Peyer's patch (tissue), 4 donors: ENCODE data around the gene CD247. TPM values are rescaled to one million over a fixed set of nuclear protein-coding genes. Genes with fewer than 3 reads are reported as not detected.

ENCODE experiments used
- DNase-seq, 3 donors: peaks; one replicate each; pipeline ENCODE4 v3.0.0-alpha.2; 2017 to 2019
- H3K27ac ChIP-seq, 4 donors: fragments of 200-600 bp; sonication (generic); one replicate each; pipeline ENCODE4 v1.5.1; 2016 to 2019
- H3K27me3 ChIP-seq, 2 donors: fragments of 200-600 bp; sonication (generic); one replicate each; pipeline ENCODE4 v1.5.1; 2019
- H3K36me3 ChIP-seq, 3 donors: fragments of 200-600 bp; sonication (generic); one replicate each; pipeline ENCODE4 v1.5.1; 2016 to 2019
- H3K4me1 ChIP-seq, 4 donors: fragments of 200-600 bp; sonication (generic); one replicate each; pipeline ENCODE4 v1.5.1; 2016 to 2019
- H3K4me3 ChIP-seq, 4 donors: fragments of 200-600 bp; sonication (generic); 1 replicate in 3 of 4; 2 replicates in 1 of 4; pipeline ENCODE4 v1.5.1; 2016 to 2019; ENCODE audit warnings: mild to moderate bottlenecking in 1 of 4
- H3K9me3 ChIP-seq, 4 donors: fragments of 200-600 bp; sonication (generic); one replicate each; pipeline ENCODE4 v1.5.1; 2016 to 2019; ENCODE audit warnings: mild to moderate bottlenecking in 1 of 4
- CTCF ChIP-seq, 6 experiments: fragments of 450-650 bp in 4 of 6; fragments of 200-600 bp in 2 of 6; sonication (generic) in 1 of 6; IDR thresholded peaks; one replicate each; pipeline ENCODE4 v1.5.1; 2017 to 2019; ENCODE audit warnings: antibody characterized with exemption in 6 of 6, mild to moderate bottlenecking in 3 of 6, moderate library complexity in 1 of 6
- POLR2A ChIP-seq, 2 donors: fragments of 450-650 bp; IDR thresholded peaks; one replicate each; pipeline ENCODE4 v1.5.1; 2017; ENCODE audit warnings: antibody characterized with exemption in 2 of 2, mild to moderate bottlenecking in 2 of 2, moderate library complexity in 2 of 2
- total RNA-seq, 4 donors: library from RNA; depleted of rRNA; stranded (reverse); fragments of >200 nt; gene quantifications; one replicate each; pipeline ENCODE4 v1.1.0, GENCODE V29; 2016

Gene CD247
- total RNA-seq, 4 donors from 2014 or later: 1.9 to 7.4 (median 3.9) TPM; not detected in 1

GRCh38 chr1:167467752-167468151 lies 50.6 kb downstream of the CD247 start:
- H3K4me1 ChIP-seq: no peaks in the 10 kb centered on the region
- no peaks in the 10 kb centered on the region for H3K9me3 ChIP-seq
- H3K36me3 ChIP-seq: no peaks in the 10 kb centered on the region
- no peak overlapping the region for H3K4me3 ChIP-seq
- TF ChIP-seq CTCF (IDR thresholded peaks at IDR 0.05): no peak
- TF ChIP-seq POLR2A (IDR thresholded peaks at IDR 0.05): no peak
- no peaks in the 10 kb centered on the region for H3K27me3 ChIP-seq
- no peak overlapping the region for H3K27ac ChIP-seq
- no peak for DNase-seq

- no peaks in the 10 kb centered on the region for H3K27me3 ChIP-seq
Measured at GRCh38 chr1:167467126-167467710, 51.1 kb downstream of the CD247 start.

GRCh38 chr1:167465743-167466142 lies 52.6 kb downstream of the CD247 start:
- H3K4me3 ChIP-seq: no peak overlapping the region
- H3K9me3 ChIP-seq: no peaks in the 10 kb centered on the region
- H3K4me1 ChIP-seq: no peaks in the 10 kb centered on the region
- H3K36me3 ChIP-seq: no peaks in the 10 kb centered on the region
- no peaks in the 10 kb centered on the region for H3K27me3 ChIP-seq
- no peak overlapping the region for H3K27ac ChIP-seq
- DNase-seq: peak in 1 of 3 donors; percentile 4
- TF ChIP-seq POLR2A (IDR thresholded peaks at IDR 0.05) (no peak), CTCF (IDR thresholded peaks at IDR 0.05) (no peak)

More at GRCh38 chr1:167467126-167467710, 51.1 kb downstream of the CD247 start:
- Histone ChIP-seq H3K9me3 (no peaks in the 10 kb centered on the region), H3K27ac (no peak overlapping the region), H3K4me1 (no peaks in the 10 kb centered on the region), H3K4me3 (no peak overlapping the region), H3K36me3 (no peaks in the 10 kb centered on the region)
- TF ChIP-seq POLR2A (IDR thresholded peaks at IDR 0.05) (no peak), CTCF (IDR thresholded peaks at IDR 0.05) (no peak)
- DNase-seq: peak in 1 of 3 donors; percentile 41

- peak in 1 of 3 donors; percentile 35 for DNase-seq
Measured at GRCh38 chr1:167465018-167465417, 53.3 kb downstream of the CD247 start.

GRCh38 chr1:167463875-167464575 lies 54.3 kb downstream of the CD247 start:
- H3K9me3 ChIP-seq: no peaks in the 10 kb centered on the region
- H3K4me1 ChIP-seq: no peaks in the 10 kb centered on the region
- no peak overlapping the region for H3K27ac ChIP-seq
- H3K27me3 ChIP-seq: no peaks in the 10 kb centered on the region
- H3K4me3 ChIP-seq: no peak overlapping the region
- TF ChIP-seq CTCF (IDR thresholded peaks at IDR 0.05) (no peak), POLR2A (IDR thresholded peaks at IDR 0.05) (no peak)
- DNase-seq: no peak
- H3K36me3 ChIP-seq: no peaks in the 10 kb centered on the region

More at GRCh38 chr1:167465018-167465417, 53.3 kb downstream of the CD247 start:
- no peaks in the 10 kb centered on the region for H3K27me3 ChIP-seq
- H3K4me1 ChIP-seq: no peaks in the 10 kb centered on the region
- no peaks in the 10 kb centered on the region for H3K36me3 ChIP-seq
- no peaks in the 10 kb centered on the region for H3K9me3 ChIP-seq
- TF ChIP-seq CTCF (IDR thresholded peaks at IDR 0.05): no peak
- no peak for TF ChIP-seq POLR2A (IDR thresholded peaks at IDR 0.05)
- H3K4me3 ChIP-seq: no peak overlapping the region
- H3K27ac ChIP-seq: no peak overlapping the region
